ENCODE data around the gene SLC12A1.

The SLC12A1 gene

DNA sequence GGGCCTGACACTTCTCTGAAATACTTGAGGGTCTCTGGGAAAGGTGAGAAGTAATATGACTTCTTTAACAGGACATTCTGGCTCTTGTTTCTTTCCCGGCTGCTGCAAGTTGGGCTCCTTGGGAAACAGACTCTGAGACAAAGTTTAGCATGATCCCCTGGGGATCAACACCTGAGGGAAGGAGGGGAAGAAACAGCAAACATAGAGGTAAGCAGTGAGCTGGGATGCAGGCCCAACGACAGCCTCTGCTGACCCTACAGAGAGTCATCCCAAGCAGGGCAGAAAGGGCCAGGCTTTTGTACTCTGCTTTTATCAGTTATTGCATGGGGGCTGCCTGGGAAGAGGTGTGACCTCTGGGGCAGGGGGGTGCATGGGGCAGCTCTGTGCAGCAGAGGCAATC, 98.3 kb downstream of the SLC12A1 start:
- ChIA-PET POLR2A (ENCODE audit: low non-redundant PET) (no interaction called here), CTCF (no interaction called here)
- no peak overlapping the region for H3K27ac ChIP-seq
- DNase-seq (ENCODE audit: low spot score), result no peak
- TF ChIP-seq, protein P1, sequence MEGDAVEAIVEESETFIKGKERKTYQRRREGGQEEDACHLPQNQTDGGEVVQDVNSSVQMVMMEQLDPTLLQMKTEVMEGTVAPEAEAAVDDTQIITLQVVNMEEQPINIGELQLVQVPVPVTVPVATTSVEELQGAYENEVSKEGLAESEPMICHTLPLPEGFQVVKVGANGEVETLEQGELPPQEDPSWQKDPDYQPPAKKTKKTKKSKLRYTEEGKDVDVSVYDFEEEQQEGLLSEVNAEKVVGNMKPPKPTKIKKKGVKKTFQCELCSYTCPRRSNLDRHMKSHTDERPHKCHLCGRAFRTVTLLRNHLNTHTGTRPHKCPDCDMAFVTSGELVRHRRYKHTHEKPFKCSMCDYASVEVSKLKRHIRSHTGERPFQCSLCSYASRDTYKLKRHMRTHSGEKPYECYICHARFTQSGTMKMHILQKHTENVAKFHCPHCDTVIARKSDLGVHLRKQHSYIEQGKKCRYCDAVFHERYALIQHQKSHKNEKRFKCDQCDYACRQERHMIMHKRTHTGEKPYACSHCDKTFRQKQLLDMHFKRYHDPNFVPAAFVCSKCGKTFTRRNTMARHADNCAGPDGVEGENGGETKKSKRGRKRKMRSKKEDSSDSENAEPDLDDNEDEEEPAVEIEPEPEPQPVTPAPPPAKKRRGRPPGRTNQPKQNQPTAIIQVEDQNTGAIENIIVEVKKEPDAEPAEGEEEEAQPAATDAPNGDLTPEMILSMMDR (conservative IDR thresholded peaks at IDR 0.05; ENCODE audit: low read depth), result no peak

DNA sequence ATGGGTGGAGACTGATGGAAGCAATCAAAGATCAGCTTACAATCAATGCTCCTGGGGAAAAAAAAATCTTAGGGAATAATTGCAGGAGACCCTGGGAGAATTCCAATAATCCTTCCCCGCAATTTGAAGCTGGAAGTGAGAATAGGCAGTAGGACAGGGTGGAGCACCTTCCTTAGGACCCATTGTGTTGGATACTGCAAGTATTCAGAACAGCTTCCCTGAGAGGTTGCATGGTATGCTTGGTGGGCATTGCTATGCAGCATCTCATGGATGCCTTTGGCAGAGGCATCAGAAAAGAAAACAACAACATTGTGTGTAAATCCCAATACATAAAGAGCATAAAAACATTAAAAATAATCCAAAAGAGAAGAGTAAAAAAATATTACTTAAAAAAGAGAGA, 100.5 kb downstream of the SLC12A1 start:
- no peak for DNase-seq (ENCODE audit: low spot score)
- TF ChIP-seq, protein P1 (conservative IDR thresholded peaks at IDR 0.05; ENCODE audit: low read depth), result no peak
- CTCF ChIA-PET, result no interaction called here
- H3K27ac ChIP-seq, result no peak overlapping the region
- POLR2A ChIA-PET (ENCODE audit: low non-redundant PET), result no interaction called here

DNA sequence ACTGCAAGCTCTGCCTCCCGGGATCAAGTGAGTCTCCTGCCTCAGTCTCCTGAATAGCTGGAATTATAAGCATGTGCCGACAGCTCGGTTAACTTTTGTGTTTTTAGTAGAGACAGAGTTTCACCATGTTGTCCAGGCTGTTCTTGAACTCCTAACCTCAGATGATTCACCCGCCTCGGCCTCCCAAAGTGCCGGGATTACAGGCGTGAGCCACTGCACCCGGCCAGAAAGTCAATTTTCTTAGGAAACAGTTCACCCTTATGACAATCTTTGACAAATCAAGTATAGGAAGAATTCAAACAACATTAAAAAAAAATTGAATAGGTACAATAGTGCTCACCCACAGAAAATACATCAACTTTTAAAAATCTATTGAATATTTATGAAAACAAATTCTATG, 101.5 kb downstream of the SLC12A1 start:
- no peak for DNase-seq (ENCODE audit: low spot score)
- TF ChIP-seq, protein P1 (conservative IDR thresholded peaks at IDR 0.05; ENCODE audit: low read depth), result no peak
- H3K27ac ChIP-seq, result no peak overlapping the region
- POLR2A ChIA-PET (ENCODE audit: low non-redundant PET), result no interaction called here
- CTCF ChIA-PET, result no interaction called here

DNA sequence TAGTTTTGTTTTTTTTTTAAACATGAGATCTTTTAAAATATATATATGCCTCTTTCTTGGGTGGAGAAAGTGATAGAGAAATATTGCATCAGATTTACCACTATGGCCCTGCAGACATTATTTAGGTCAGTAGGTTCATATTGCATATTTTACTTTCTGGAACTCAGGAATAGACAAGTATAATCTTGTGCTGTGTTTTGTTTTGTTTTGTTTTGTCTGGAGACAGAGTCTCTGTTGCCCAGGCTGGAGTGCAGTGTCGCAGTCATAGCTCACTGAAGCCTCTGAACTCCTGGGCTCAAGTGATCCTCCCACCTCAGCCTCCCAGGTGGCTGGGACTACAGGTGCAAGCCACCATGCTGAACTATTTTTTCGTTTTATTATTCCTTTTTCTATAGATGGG, 103.6 kb downstream of the SLC12A1 start:
- no peak for DNase-seq (ENCODE audit: low spot score)
- POLR2A ChIA-PET (ENCODE audit: low non-redundant PET), result no interaction called here
- CTCF ChIA-PET, result interaction anchor here (0.7 to 1.0 kb wide), 2 partner anchors 32 to 582 kb away, joined by 3 read pairs; no protein-coding TSS in a partner anchor
- TF ChIP-seq, protein P1 (conservative IDR thresholded peaks at IDR 0.05; ENCODE audit: low read depth), result no peak
- no peak overlapping the region for H3K27ac ChIP-seq

DNA sequence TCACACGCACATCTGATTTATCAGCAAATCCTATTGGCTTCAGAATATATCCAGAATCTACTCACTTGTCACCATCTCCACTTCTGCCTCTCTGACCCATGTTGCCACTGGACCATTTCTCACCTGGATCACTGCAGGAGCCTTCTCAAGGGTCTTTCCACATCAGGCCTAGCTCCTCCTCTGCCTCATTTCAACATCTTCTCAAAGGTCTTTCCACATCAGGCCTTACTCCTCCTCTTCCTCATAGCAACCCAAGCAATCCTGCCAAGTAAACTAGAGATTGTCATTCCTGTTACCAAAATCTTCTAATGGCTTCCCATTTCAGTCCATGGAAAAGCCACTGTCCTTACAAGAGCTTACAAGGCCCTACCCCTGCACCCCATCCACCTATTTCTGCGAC, 107.1 kb downstream of the SLC12A1 start:
- no peak for DNase-seq (ENCODE audit: low spot score)
- TF ChIP-seq, protein P1 (conservative IDR thresholded peaks at IDR 0.05; ENCODE audit: low read depth), result no peak
- CTCF ChIA-PET, result no interaction called here
- POLR2A ChIA-PET (ENCODE audit: low non-redundant PET), result no interaction called here
- H3K27ac ChIP-seq, result no peak overlapping the region

DNA sequence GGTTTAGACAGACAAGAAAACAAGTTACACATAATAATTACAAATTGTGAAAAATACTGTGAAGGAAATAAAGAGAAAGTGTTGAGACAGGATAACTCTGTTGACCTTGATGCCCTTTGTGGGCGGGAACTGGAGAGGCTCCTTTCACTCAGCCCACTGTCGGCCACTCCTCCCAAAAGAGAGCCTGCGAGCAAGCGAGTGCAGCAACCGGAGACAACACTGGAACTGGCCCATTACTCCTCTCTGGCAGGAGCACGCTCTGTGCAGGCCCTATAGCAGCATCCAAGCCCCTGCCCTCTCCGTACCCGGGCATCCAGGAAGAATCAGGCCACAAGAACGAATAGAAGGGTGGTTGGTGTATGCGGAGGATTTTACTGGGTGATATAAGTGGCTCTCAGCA, 108.9 kb downstream of the SLC12A1 start:
- CTCF ChIA-PET, result no interaction called here
- POLR2A ChIA-PET (ENCODE audit: low non-redundant PET), result no interaction called here
- TF ChIP-seq, protein P1 (conservative IDR thresholded peaks at IDR 0.05; ENCODE audit: low read depth), result no peak
- H3K27ac ChIP-seq, result no peak overlapping the region
- DNase-seq (ENCODE audit: low spot score), result no peak

DNA sequence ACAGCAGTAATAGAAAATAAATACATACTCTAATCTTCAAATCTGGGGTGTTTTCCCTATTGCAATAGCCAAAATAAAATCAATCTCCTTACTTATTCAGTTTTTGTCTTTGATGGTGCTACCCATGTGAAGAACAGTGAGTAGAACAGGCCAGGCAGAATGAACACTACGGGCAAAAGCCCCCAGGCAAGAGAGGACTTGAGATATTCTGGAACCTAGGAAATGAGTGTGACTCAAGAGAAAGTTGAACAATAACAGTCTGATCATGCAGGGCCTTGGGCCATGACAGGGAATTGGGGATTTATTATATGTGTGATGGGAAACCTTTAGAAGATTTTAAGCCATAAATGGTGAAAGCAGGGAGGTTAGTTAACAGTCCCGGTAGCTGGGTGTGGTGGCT, 111.1 kb downstream of the SLC12A1 start:
- CTCF ChIA-PET, result no interaction called here
- H3K27ac ChIP-seq, result no peak overlapping the region
- POLR2A ChIA-PET (ENCODE audit: low non-redundant PET), result no interaction called here
- TF ChIP-seq, protein P1 (conservative IDR thresholded peaks at IDR 0.05; ENCODE audit: low read depth), result no peak
- no peak for DNase-seq (ENCODE audit: low spot score)
